HFFc6 (cell line): ENCODE results near the gene ST7. TPM values are rescaled to one million over a fixed set of nuclear protein-coding genes. Genes with fewer than 3 reads are reported as not detected.

Experiments used
- DNase-seq: peaks from one replicate; pipeline ENCODE4 v3.0.0-alpha.2; 2018
- H3K27ac Mint-ChIP-seq: 2 replicates; pipeline ENCODE4 v1.8.0; 2020; ENCODE audit warnings: mild to moderate bottlenecking, mixed read lengths
- H3K27me3 Mint-ChIP-seq: 2 replicates; pipeline ENCODE4 v1.8.0; 2021; ENCODE audit warnings: mild to moderate bottlenecking, moderate library complexity, mixed read lengths; ENCODE audit not compliant: insufficient read depth
- H3K36me3 Mint-ChIP-seq: 2 replicates; pipeline ENCODE4 v1.8.0; 2021; ENCODE audit warnings: low read depth, mixed read lengths
- H3K4me1 Mint-ChIP-seq: 2 replicates; pipeline ENCODE4 v1.8.0; 2020; ENCODE audit warnings: low read depth, mixed read lengths
- H3K4me3 Mint-ChIP-seq: 2 replicates; pipeline ENCODE4 v1.8.0; 2020; ENCODE audit warnings: mild to moderate bottlenecking, moderate library complexity, mixed read lengths
- H3K9me3 Mint-ChIP-seq: 2 replicates; pipeline ENCODE4 v1.8.0; 2020; ENCODE audit warnings: mild to moderate bottlenecking, mixed read lengths
- total RNA-seq, 6 experiments: library from RNA; stranded (reverse); fragmentation: NEBNext Ultra II Directional; extraction: Animal tissue kit (Norgen Biotek cat#: 25700); gene quantifications; 2 replicates in 1 of 6; 3 replicates in 5 of 6; pipeline ENCODE4 v1.2.3, GENCODE V29; 2021
- TF ChIP-seq, protein P1 (sequence below): fragments of 200-600 bp; sonication (generic); IDR thresholded peaks from 2 replicates; pipeline ENCODE4 v1.5.0; 2021; ENCODE audit warnings: antibody characterized with exemption, mild to moderate bottlenecking

Gene ST7
- total RNA-seq, 6 experiments from 2014 or later: 13.5 to 18.8 (median 16.8) TPM

DNA sequence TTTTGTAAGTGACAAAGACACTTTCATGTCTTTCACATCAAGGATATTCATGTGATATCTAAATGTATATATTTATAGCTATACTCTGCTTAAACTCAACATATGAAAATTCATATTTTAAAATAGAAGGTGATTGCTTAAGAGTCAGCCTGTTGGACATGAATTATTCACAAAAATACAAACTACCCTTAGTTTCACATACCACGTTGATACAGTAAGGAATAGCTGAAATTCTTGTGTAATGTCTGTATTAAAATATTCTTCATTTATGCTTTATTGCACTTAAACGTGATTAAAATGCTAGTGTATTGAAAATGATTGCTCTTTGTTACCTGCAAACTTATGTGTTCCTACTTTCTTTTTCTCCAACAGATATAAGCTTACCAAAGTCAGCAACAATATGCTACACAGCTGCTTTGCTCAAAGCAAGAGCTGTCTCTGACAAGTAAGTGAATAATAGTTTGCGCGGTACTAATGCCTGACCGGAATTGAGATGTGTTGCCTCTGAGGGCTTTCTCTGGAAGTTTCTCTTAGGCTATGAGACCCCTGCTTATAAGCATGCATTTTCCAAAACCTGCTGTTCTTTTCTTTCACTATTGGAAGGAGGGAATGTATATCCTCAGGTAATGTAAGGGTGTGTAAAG lies 235.8 kb downstream of the ST7 start:
- Mint-ChIP-seq H3K4me3 (no peak overlapping the region), H3K9me3 (no peaks in the 10 kb centered on the region), H3K36me3 (peaks cover 12% of the 10 kb centered on the region), H3K27ac (no peak overlapping the region), H3K4me1 (peaks cover 28% of the 10 kb centered on the region), H3K27me3 (peaks cover 2% of the 10 kb centered on the region; the same call in 1 of the 2 replicates)
- no peak for DNase-seq
- TF ChIP-seq, protein P1, sequence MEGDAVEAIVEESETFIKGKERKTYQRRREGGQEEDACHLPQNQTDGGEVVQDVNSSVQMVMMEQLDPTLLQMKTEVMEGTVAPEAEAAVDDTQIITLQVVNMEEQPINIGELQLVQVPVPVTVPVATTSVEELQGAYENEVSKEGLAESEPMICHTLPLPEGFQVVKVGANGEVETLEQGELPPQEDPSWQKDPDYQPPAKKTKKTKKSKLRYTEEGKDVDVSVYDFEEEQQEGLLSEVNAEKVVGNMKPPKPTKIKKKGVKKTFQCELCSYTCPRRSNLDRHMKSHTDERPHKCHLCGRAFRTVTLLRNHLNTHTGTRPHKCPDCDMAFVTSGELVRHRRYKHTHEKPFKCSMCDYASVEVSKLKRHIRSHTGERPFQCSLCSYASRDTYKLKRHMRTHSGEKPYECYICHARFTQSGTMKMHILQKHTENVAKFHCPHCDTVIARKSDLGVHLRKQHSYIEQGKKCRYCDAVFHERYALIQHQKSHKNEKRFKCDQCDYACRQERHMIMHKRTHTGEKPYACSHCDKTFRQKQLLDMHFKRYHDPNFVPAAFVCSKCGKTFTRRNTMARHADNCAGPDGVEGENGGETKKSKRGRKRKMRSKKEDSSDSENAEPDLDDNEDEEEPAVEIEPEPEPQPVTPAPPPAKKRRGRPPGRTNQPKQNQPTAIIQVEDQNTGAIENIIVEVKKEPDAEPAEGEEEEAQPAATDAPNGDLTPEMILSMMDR: no peak

DNA sequence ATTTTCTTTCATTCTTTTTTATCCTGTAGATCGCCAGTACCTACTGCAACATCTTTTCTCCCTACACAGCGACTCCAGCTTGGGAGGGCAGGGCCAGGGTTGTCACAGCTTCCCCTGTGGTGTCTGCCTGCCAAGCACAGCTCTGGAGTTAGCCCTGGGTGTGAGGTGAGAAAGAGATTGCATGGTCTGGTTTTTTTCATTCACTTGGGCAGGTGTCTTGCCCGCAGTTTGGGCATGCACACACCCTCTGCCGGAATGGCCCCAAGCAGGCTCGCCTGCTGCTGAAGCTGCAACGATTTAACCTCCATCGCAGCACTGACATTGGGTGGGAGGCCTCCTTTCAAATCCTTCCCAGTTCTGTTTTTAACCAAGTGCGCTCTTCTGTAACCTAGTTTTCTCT lies 236.8 kb downstream of the ST7 start:
- Mint-ChIP-seq H3K9me3 (no peaks in the 10 kb centered on the region), H3K4me1 (peaks cover 34% of the 10 kb centered on the region), H3K4me3 (no peak overlapping the region), H3K27me3 (peaks cover 2% of the 10 kb centered on the region; the same call in 1 of the 2 replicates), H3K27ac (no peak overlapping the region), H3K36me3 (peaks cover 8% of the 10 kb centered on the region; the same call in 1 of the 2 replicates)
- DNase-seq: no peak
- TF ChIP-seq, protein P1: no peak

DNA sequence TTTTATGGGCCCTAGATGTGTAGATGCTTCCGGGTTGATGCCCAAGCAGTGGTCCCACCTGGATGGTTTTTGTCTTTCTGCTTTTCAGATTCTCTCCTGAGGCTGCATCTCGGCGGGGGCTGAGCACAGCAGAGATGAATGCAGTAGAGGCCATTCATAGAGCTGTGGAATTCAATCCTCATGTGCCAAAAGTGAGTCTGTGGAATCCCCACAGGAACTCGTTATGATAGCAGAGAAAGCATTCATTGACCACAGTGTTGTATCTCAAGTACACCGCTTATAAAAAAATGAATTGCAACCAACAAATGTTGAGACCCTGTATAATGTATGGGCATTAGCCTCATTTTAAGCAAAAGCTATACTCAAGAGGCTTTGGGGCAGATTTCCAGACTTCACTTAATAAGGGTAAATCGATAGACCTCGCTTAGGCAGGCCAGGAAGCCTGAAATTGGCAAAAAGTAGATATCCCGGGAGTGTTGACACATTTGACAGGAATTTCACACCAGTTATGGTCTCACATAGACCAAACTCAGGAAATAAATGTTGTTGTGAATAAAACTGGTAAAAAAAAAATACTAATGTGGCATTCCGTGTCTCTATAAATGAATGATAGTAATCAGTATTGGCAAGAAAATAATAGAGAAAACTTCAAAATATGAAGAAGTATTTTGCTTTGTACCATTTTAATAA lies 237.6 kb downstream of the ST7 start:
- peaks cover 34% of the 10 kb centered on the region for H3K4me1 Mint-ChIP-seq
- no peak overlapping the region for H3K4me3 Mint-ChIP-seq
- peaks cover 8% of the 10 kb centered on the region; the same call in 1 of the 2 replicates for H3K36me3 Mint-ChIP-seq
- H3K9me3 Mint-ChIP-seq: no peaks in the 10 kb centered on the region
- H3K27me3 Mint-ChIP-seq: peaks cover 2% of the 10 kb centered on the region; the same call in 1 of the 2 replicates
- DNase-seq: no peak
- no peak overlapping the region for H3K27ac Mint-ChIP-seq
- TF ChIP-seq, protein P1: no peak

DNA sequence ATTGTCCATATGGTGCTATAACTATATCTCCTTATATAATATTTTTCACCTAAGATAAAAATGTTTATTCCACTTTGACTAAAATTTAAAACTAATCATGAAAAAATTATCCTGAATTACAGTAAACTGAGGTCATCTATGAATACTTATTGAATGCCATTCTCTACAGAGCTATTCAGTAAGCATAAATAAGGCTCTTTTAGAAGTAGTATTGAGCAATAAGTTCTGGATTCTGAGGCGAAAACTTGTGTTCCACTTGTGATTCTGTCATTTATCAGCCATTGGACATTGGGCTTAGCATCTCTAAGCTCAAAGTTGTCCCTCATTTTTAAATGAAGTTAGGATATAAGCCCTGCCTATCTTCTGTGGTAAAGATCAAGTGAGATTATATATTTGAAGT lies 238.8 kb downstream of the ST7 start:
- Mint-ChIP-seq H3K36me3 (peaks cover 8% of the 10 kb centered on the region; the same call in 1 of the 2 replicates), H3K27ac (no peak overlapping the region), H3K4me3 (no peak overlapping the region), H3K27me3 (peaks cover 2% of the 10 kb centered on the region; the same call in 1 of the 2 replicates), H3K4me1 (peaks cover 29% of the 10 kb centered on the region), H3K9me3 (no peaks in the 10 kb centered on the region)
- TF ChIP-seq, protein P1: no peak
- DNase-seq: no peak

DNA sequence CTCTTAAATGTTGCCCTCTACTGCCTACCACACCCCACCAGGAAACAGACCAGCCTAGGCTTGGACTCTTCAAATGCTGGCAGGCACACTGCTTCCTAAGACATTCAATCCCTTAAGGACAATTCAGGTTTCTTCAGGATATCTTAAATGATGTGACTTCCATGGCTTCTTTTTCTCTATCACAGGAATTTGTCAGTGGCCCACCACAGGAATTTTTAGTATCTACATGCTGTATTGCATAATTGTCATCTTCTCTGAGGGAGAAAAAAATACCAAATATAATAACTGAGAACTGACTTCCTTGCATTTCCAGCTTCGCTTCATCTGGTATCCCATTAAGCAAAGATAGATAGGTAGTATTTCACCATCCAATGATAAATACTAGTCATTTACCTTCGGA lies 240.3 kb downstream of the ST7 start:
- Mint-ChIP-seq H3K4me3 (no peak overlapping the region), H3K36me3 (peaks cover 13% of the 10 kb centered on the region; the same call in 1 of the 2 replicates), H3K27me3 (peaks cover 2% of the 10 kb centered on the region; the same call in 1 of the 2 replicates), H3K9me3 (no peaks in the 10 kb centered on the region), H3K27ac (no peak overlapping the region), H3K4me1 (peaks cover 29% of the 10 kb centered on the region)
- TF ChIP-seq, protein P1: no peak
- peak; percentile 27 for DNase-seq
